Hypothalamus (tissue), 51 donors: ENCODE results near the gene EPX.

Experiments used
- DNase-seq, 51 donors: peaks; one replicate each; lab custom pipeline; 2025; lab: John Stamatoyannopoulos, UW

EPX gene

GRCh38 chr17:58184308-58184985 is 8.1 kb upstream of the EPX start:
- no peak for DNase-seq

GRCh38 chr17:58184986-58185761 is 7.4 kb upstream of the EPX start:
- no peak for DNase-seq

- DNase-seq = no peak
Observed at GRCh38 chr17:58186591-58186990, 5.9 kb upstream of the EPX start.

DNA sequence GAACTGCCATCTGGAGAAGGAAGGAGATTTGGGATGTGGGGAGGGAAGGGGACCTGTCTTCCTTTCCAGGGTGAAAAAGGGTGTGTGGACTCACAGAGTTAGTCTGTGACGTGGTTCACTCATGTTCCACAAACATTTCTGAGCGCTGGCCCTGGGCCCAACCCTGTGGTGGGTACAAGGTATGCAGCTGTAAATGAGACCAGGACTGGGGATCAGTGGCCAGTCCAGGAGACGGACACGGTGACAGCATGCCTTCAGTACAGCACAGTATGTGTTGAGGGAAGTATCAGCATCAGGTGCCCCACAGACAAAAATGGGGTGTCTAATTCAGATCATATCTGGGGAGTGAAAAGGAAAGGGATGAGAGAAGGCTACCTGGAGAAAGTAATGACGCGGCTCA is 5.5 kb upstream of the EPX start:
- no peak for DNase-seq

- no peak for DNase-seq
Observed at GRCh38 chr17:58187675-58188074, 4.9 kb upstream of the EPX start.

DNA sequence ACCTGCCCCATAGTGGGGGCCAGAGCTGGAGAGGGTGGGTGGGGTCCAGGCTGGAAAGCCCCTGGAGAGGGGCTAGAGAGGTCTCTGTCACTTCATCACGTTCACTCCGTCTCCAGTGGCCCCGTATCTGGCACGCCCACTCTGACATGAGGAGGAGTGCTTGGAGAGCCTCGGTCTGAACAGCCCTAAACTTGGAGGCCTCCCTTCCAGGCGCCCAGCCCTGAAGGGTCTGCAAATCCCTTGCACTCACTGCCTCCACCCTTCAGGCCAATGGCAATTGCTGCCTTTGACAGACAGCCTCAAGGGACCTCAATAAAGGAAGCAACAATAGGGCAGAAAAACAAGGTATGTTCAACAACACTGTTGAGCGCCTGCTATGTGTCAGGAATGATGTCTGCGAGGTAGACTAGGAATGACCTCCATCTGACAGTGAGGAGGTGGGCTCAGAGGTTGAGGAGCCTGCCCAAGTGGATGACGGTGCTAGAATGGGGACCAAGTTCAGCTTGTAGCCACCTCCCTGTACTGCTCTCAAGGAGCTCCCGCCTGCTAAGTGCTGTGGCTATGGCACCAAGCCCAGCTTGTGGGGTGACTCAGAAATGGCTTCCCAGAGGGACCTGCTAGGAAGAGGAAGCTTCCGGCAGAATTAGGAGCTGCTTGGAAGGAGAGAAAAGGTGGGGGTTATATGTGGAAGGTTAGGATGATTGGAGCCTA is 2.9 kb upstream of the EPX start:
- DNase-seq = peak in 5 of 51 donors; percentile 2 to 50 (median 10)

GRCh38 chr17:58191241-58191896 is 1.2 kb upstream of the EPX start:
- no peak for DNase-seq

GRCh38 chr17:58193641-58194255 is 1.2 kb downstream of the EPX start:
- DNase-seq = no peak

- DNase-seq = no peak
Observed at GRCh38 chr17:58195518-58196123, 3.1 kb downstream of the EPX start.

- DNase-seq = no peak
Observed at GRCh38 chr17:58196610-58197009, 4.1 kb downstream of the EPX start.

- DNase-seq = peak in 13 of 51 donors; percentile 2 to 29 (median 12)
Observed at GRCh38 chr17:58200024-58200633, 7.6 kb downstream of the EPX start.

DNA sequence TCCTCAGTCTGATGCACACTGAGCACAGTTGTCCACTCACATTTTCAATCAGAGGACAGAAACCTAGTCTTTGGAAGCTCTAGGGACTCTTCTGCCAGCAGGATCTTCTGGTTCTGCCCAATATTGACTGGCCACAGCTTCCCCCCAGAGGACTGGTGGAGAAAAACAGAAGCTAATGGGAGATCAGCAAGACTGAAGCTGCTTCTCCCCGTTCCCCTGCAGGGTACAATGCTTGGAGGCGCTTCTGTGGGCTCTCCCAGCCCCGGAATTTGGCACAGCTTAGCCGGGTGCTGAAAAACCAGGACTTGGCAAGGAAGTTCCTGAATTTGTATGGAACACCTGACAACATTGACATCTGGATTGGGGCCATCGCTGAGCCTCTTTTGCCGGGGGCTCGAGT is 10.3 kb downstream of the EPX start:
- no peak for DNase-seq

DNA sequence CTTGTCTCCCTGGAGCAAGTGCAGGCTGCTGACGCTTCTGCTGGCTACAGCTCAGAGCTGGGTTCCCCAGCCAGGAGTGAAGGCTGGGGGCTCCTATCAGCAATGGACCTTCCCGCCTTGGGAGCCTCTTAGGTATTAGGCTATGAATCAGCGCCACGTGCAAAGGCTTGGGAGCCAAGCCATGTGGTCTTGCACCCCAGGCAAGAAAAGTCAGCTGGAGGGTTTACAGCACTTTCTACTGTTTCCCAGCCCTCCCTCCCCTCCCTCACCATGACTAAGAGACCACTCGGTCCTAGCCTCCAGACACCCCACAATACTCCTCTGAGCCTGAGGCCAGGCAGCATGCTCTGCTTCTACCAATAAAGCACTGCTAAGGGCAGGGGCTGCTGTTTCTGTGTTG is 12.3 kb downstream of the EPX start:
- no peak for DNase-seq

GRCh38 chr17:58205936-58206335 is 13.4 kb downstream of the EPX start:
- no peak for DNase-seq

DNA sequence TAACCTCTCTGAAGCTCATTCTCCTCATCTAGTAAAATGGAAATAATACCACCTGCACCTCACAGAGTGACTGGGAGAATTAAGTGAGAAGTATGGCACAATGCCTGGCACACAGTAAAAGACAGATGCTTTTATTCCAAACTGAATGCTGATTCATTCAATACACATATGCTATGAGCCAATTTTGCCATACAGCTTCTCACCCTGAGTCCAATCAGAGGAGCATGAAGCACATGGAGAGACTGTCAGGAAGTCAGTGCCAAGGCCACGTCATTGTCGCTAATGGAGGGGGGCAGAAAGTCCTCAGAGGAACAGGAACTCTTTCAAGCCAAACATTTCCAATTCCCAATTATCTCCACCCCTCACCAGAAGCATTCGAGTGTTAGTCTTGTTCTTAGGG is 14.9 kb downstream of the EPX start:
- no peak for DNase-seq

GRCh38 chr17:58208344-58208743 is 15.8 kb downstream of the EPX start:
- DNase-seq = no peak

- no peak for DNase-seq
Observed at GRCh38 chr17:58210922-58211321, 18.4 kb downstream of the EPX start.

DNA sequence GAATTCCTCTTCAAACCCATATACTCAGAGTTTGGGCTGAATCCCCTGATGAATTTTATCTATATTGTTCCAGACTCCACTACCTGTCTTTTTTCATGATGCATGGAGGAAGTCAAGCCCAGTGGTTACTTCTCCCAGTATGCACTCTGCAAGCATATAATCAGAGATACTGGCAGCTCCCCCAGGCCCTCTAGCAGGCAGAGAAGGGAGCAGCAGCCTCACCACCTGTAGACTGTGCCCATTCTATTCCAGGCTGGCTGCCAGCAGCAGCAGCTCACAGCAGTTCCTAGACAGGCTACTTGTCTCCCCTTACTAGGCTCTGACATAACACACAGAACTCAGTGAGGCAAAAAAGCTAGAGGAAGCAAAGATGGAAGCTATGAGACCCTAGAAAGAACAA is 23.2 kb downstream of the EPX start:
- DNase-seq = no peak

- DNase-seq = no peak
Observed at GRCh38 chr17:58217766-58218165, 25.2 kb downstream of the EPX start.
